ENCODE measurements around the gene ATOSA. TPM values are rescaled to one million over a fixed set of nuclear protein-coding genes. Genes with fewer than 3 reads are reported as not detected.

ATOSA gene
- total RNA-seq, 6 experiments from 2014 or later: 17.3 to 28.2 (median 22.0) TPM

DNA sequence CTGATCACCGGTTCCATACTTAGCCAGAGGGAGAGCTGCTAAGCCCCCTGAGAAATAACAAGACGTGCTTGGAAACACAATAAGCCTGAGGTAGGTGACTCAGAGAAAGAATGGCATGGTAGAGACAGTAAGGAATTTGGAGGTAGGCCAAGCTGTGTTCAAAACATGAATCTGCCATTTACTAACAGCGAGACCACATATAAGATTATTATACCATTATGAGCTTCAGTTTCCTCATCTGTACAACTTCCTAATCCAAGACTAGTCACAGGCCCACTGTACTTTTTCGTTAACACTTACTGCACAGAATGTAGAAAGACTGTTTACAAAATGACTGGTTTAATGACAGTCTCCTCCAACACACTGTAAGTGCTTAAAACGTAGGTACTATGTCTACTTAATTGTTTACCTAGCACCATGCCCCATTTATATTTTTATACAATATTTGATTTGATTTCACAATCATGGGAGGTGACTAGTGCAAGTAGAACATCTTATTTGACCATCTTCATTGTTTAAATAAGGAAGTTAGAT, 25.7 kb downstream of the ATOSA start:
- Mint-ChIP-seq H3K4me3 (peak overlapping the region; percentile 67), H3K27ac (peak overlapping the region; percentile 97), H3K4me1 (ENCODE audit: low read depth) (peaks cover 68% of the 10 kb centered on the region), H3K9me3 (no peaks in the 10 kb centered on the region), H3K36me3 (ENCODE audit: low read depth) (peaks cover 21% of the 10 kb centered on the region), H3K27me3 (ENCODE audit: insufficient read depth) (no peaks in the 10 kb centered on the region)
- TF ChIP-seq, protein P1, sequence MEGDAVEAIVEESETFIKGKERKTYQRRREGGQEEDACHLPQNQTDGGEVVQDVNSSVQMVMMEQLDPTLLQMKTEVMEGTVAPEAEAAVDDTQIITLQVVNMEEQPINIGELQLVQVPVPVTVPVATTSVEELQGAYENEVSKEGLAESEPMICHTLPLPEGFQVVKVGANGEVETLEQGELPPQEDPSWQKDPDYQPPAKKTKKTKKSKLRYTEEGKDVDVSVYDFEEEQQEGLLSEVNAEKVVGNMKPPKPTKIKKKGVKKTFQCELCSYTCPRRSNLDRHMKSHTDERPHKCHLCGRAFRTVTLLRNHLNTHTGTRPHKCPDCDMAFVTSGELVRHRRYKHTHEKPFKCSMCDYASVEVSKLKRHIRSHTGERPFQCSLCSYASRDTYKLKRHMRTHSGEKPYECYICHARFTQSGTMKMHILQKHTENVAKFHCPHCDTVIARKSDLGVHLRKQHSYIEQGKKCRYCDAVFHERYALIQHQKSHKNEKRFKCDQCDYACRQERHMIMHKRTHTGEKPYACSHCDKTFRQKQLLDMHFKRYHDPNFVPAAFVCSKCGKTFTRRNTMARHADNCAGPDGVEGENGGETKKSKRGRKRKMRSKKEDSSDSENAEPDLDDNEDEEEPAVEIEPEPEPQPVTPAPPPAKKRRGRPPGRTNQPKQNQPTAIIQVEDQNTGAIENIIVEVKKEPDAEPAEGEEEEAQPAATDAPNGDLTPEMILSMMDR (IDR thresholded peaks at IDR 0.05): no peak
- peak; percentile 90 for DNase-seq

DNA sequence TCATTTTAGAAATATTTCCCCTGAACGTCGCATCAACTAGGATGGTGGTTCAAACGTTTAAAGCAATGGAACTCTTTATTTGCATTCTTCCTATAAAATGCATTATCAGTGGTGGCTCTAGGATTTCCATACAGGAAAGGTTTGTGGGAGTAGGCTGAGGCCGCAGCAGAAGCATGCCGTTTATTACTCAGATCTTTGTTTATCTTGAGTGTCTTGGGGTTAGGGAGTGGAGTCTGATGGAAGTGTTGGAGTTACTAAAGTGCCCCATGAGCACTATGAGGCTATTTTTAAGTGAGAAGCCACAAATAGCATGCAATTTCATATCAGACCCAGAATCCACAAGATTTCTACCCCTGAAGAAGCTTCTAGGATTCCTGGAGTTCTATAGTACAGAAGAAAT, 26.2 kb downstream of the ATOSA start:
- H3K27ac Mint-ChIP-seq: peak overlapping the region; percentile 97
- peak overlapping the region; percentile 67 for H3K4me3 Mint-ChIP-seq
- H3K27me3 Mint-ChIP-seq (ENCODE audit: insufficient read depth): no peaks in the 10 kb centered on the region
- H3K36me3 Mint-ChIP-seq (ENCODE audit: low read depth): peaks cover 16% of the 10 kb centered on the region
- peaks cover 63% of the 10 kb centered on the region for H3K4me1 Mint-ChIP-seq (ENCODE audit: low read depth)
- H3K9me3 Mint-ChIP-seq: no peaks in the 10 kb centered on the region
- TF ChIP-seq, protein P1 (IDR thresholded peaks at IDR 0.05): no peak
- DNase-seq: peak; percentile 81

DNA sequence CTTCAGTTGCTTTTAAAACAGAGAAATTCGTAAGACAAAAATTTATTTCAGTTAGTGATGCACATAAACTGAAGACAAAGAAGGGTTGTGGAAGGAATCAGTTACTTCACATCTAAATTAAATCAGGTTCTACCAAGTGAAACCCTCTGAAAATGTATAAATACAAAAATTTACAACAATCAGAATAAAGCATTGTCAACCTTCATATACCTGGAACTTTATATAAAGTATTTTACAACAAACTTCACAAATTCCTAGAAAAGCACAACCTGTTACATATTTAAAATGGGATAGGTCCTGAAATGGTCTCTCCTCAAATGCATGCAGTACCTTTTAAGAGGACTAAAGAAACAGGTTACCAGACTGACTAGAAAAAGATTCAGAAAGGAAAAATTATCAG, 26.9 kb downstream of the ATOSA start:
- no peaks in the 10 kb centered on the region for H3K27me3 Mint-ChIP-seq (ENCODE audit: insufficient read depth)
- H3K4me1 Mint-ChIP-seq (ENCODE audit: low read depth): peaks cover 56% of the 10 kb centered on the region
- H3K36me3 Mint-ChIP-seq (ENCODE audit: low read depth): peaks cover 19% of the 10 kb centered on the region
- peak overlapping the region; percentile 67; the same call in 1 of the 2 replicates for H3K4me3 Mint-ChIP-seq
- TF ChIP-seq, protein P1 (IDR thresholded peaks at IDR 0.05): no peak
- H3K27ac Mint-ChIP-seq: peak overlapping the region; percentile 97
- H3K9me3 Mint-ChIP-seq: no peaks in the 10 kb centered on the region
- DNase-seq: no peak

DNA sequence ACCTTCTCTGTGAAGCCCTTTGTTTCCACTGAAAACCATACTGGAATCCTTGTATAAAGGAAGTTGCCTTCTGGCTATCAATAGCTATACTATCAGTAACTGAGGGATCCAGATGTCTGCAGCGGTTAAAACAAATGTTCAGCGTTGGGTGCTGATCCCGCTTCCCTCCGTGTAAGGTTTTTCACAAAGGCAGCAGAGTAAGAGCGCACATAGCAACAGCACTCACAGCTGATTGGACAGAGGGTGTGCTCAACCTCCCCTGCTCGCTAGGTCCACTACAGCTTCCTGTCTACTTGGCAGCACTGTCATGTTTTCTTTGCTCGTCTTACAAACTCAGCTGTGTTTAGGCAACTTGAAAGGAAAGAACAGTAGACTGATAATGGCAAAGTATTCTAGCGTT, 27.3 kb downstream of the ATOSA start:
- Mint-ChIP-seq H3K4me3 (peak overlapping the region; percentile 67; the same call in 1 of the 2 replicates), H3K9me3 (no peaks in the 10 kb centered on the region), H3K27me3 (ENCODE audit: insufficient read depth) (no peaks in the 10 kb centered on the region), H3K36me3 (ENCODE audit: low read depth) (peaks cover 23% of the 10 kb centered on the region), H3K27ac (peak overlapping the region; percentile 97), H3K4me1 (ENCODE audit: low read depth) (peaks cover 52% of the 10 kb centered on the region)
- DNase-seq: no peak
- TF ChIP-seq, protein P1 (IDR thresholded peaks at IDR 0.05): no peak

DNA sequence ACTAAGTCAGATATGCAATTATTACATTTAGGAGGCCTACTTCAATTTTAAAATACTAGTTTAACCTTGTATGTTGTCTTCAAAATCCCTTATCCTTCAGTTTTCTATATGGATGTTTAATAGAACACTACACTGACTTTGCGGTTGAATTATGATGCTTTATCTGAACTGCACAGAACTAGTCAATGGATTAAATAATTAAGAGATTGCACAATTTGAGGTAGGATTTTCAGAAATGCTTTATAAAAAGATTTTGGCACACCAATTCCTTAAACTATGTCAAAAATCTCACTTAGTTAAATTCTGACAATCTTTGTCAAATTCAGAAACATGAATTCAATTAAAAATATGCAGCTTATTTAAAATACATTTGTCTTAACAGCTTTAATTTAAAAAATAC, 28.1 kb downstream of the ATOSA start:
- peaks cover 51% of the 10 kb centered on the region for H3K4me1 Mint-ChIP-seq (ENCODE audit: low read depth)
- H3K27ac Mint-ChIP-seq: peak overlapping the region; percentile 97; the same call in 1 of the 2 replicates
- no peaks in the 10 kb centered on the region for H3K27me3 Mint-ChIP-seq (ENCODE audit: insufficient read depth)
- no peaks in the 10 kb centered on the region for H3K9me3 Mint-ChIP-seq
- DNase-seq: no peak
- H3K4me3 Mint-ChIP-seq: peak overlapping the region; percentile 67; the same call in 1 of the 2 replicates
- TF ChIP-seq, protein P1 (IDR thresholded peaks at IDR 0.05): no peak
- peaks cover 23% of the 10 kb centered on the region for H3K36me3 Mint-ChIP-seq (ENCODE audit: low read depth)

Data from HFFc6 (cell line).